Measurements from ENCODE around the gene DTD2. TPM values are rescaled to one million over a fixed set of nuclear protein-coding genes. Genes with fewer than 3 reads are reported as not detected.
"Not testable (repeated sequence)": the region's sequence is repeated elsewhere in the genome, so short reads cannot be mapped to it uniquely, and the experiment has no call there.

Gene DTD2
- total and polyA plus RNA-seq, 2 donors from 2014 or later = 7.7 to 16.2 TPM

DNA sequence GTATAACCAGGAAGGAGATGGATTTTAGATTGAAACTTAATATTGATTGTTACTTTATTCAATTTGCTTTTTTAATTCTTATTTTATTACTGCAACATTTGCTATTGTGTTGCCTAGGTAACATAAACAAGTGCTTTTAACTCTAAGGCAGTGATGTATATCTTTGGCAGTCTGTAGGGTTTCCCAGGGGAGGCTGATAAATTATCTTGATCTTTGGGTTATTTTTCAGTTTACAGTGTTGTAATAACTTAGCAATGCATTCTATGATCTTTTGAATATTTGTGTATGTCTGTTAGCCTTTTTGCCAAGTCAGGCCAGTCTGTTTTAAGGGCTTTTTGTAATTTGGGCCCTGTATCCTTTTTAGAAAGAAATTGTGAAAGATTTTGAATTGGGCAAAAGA is 7.8 kb upstream of the DTD2 start:
- Histone ChIP-seq H3K27ac (ENCODE audit: low read depth in 2 of 2, low read length in 2 of 2) (no peak overlapping the region), H3K4me1 (ENCODE audit: control insufficient read depth in 2 of 3, insufficient read depth in 2 of 3, low read depth in 1 of 3, low read length in 3 of 3) (no peaks in the 10 kb centered on the region), H3K27me3 (ENCODE audit: control insufficient read depth, insufficient read depth, low read length) (no peaks in the 10 kb centered on the region), H3K9me3 (ENCODE audit: control insufficient read depth in 2 of 3, insufficient read depth in 1 of 3, low read length in 3 of 3) (no peaks in the 10 kb centered on the region), H3K9ac (ENCODE audit: low read length in 3 of 3) (no peak overlapping the region), H3K4me3 (ENCODE audit: low read length in 3 of 3) (no peak overlapping the region), H3K36me3 (ENCODE audit: control insufficient read depth in 2 of 3, insufficient read depth in 3 of 3, low read length in 3 of 3) (no peaks in the 10 kb centered on the region)
- FAIRE-seq = no peak
- peak in 1 of 5 donors; percentile 56 for DNase-seq
- TF ChIP-seq CTCF (IDR thresholded peaks at IDR 0.05; ENCODE audit: borderline replicate concordance, extremely low read depth, insufficient read depth) = no peak
- intact Hi-C loops (cut with DNase I) = no loop called here

DNA sequence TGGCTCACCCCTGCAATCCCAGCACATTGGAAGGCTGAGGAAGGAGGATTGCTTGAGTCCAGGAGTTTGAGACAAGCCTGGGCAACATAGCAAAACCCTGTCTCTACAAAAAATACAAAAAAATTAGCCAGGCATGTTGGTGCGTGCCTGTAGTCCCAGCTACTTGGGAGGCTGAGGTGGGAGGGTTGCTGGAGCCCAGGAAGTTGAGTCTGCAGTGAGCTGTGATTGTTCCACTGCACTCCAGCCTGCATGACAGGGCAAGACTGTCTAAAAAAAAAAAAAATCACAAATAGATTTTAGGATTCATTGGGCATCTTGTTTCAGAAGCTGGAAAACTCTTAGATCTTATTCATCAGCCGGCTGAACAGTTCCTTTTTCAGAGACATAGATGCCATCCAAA is 5.1 kb upstream of the DTD2 start:
- FAIRE-seq; H3K27me3 ChIP-seq (ENCODE audit: control insufficient read depth, insufficient read depth, low read length); H3K4me3 ChIP-seq (ENCODE audit: low read length in 3 of 3); H3K9me3 ChIP-seq (ENCODE audit: control insufficient read depth in 2 of 3, insufficient read depth in 1 of 3, low read length in 3 of 3); H3K27ac ChIP-seq (ENCODE audit: low read depth in 2 of 2, low read length in 2 of 2); DNase-seq; H3K36me3 ChIP-seq (ENCODE audit: control insufficient read depth in 2 of 3, insufficient read depth in 3 of 3, low read length in 3 of 3); H3K4me1 ChIP-seq (ENCODE audit: control insufficient read depth in 2 of 3, insufficient read depth in 2 of 3, low read depth in 1 of 3, low read length in 3 of 3); intact Hi-C loops (cut with DNase I); H3K9ac ChIP-seq (ENCODE audit: low read length in 3 of 3): not testable (repeated sequence)

GRCh38 chr14:31461545-31461944 is 4.2 kb upstream of the DTD2 start:
- H3K4me3 ChIP-seq (ENCODE audit: low read length in 3 of 3) = no peak overlapping the region
- FAIRE-seq (no peak), DNase-seq (no peak)
- H3K4me1 ChIP-seq (ENCODE audit: control insufficient read depth in 2 of 3, insufficient read depth in 2 of 3, low read depth in 1 of 3, low read length in 3 of 3) = no peaks in the 10 kb centered on the region
- no peaks in the 10 kb centered on the region for H3K36me3 ChIP-seq (ENCODE audit: control insufficient read depth in 2 of 3, insufficient read depth in 3 of 3, low read length in 3 of 3)
- no peaks in the 10 kb centered on the region for H3K9me3 ChIP-seq (ENCODE audit: control insufficient read depth in 2 of 3, insufficient read depth in 1 of 3, low read length in 3 of 3)
- no peak overlapping the region for H3K9ac ChIP-seq (ENCODE audit: low read length in 3 of 3)
- intact Hi-C loops (cut with DNase I) = no loop called here
- no peak overlapping the region for H3K27ac ChIP-seq (ENCODE audit: low read depth in 2 of 2, low read length in 2 of 2)
- no peaks in the 10 kb centered on the region for H3K27me3 ChIP-seq (ENCODE audit: control insufficient read depth, insufficient read depth, low read length)
- no peak for TF ChIP-seq CTCF (IDR thresholded peaks at IDR 0.05; ENCODE audit: borderline replicate concordance, extremely low read depth, insufficient read depth)

DNA sequence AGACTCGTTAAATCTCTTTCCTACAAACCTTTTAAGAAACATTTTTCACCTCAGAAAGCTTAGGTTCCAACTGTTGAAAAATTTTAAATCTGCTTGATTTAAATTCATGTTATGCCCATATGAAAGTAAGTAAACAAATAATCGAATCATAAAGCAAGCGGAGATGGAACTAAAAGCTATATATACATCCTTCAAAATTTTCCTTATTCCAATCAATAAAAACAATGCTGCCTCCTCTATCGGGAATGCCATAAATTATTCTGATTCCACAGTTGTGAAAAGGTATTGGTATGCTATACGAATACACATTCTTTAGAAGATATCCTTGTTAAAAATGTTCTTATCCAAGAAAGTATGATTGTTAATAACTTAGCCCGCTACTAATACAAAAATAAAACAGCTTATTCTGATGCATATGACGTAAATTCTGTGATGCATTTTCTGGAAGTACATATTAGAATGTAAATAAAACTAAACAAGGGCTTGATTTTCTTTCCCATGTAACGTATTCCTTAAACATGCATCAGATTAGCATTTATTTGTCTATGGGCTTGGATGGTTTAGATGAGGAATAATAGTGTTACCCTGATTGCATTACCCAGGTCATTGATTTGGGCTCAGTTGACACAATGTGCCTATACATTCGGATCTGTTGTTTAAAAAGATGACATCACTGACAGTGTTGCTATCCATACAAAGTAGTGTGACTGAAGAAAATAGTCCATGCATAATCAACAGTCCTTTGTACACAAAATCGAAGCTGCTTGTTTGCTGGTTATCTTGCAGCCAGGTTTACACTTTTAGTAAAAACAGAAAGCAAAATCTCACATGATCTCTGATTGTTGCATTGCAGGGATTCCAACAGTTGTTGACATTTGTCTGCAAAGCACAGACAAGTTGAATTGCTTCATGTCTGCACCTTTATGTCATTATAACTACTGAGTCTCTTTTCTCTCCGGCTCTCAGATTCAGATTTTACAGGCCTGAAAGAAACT is 656 bp upstream of the DTD2 start:
- H3K9ac ChIP-seq (ENCODE audit: low read length in 3 of 3) = peak overlapping the region; percentile 24 to 47 (median 30)
- H3K27me3 ChIP-seq (ENCODE audit: control insufficient read depth, insufficient read depth, low read length) = no peaks in the 10 kb centered on the region
- H3K9me3 ChIP-seq (ENCODE audit: control insufficient read depth in 2 of 3, insufficient read depth in 1 of 3, low read length in 3 of 3) = no peaks in the 10 kb centered on the region
- H3K4me3 ChIP-seq (ENCODE audit: low read length in 3 of 3) = peak overlapping the region; percentile 37 to 94 (median 56)
- peak overlapping the region in 1 of 2 donors; percentile 9 for H3K27ac ChIP-seq (ENCODE audit: low read depth in 2 of 2, low read length in 2 of 2)
- H3K36me3 ChIP-seq (ENCODE audit: control insufficient read depth in 2 of 3, insufficient read depth in 3 of 3, low read length in 3 of 3) = no peaks in the 10 kb centered on the region
- no peaks in the 10 kb centered on the region for H3K4me1 ChIP-seq (ENCODE audit: control insufficient read depth in 2 of 3, insufficient read depth in 2 of 3, low read depth in 1 of 3, low read length in 3 of 3)
- intact Hi-C loops (cut with DNase I) = no loop called here
- TF ChIP-seq CTCF (IDR thresholded peaks at IDR 0.05; ENCODE audit: borderline replicate concordance, extremely low read depth, insufficient read depth) = no peak
- DNase-seq (peak in 1 of 5 donors; percentile 10), FAIRE-seq (no peak)
